Mesothelial cell of epicardium (in vitro differentiated cells): Measurements from ENCODE around the gene DCST1. TPM values are rescaled to one million over a fixed set of nuclear protein-coding genes. Genes with fewer than 3 reads are reported as not detected.

Experiments used
- DNase-seq, 2 experiments: peaks; one replicate each; pipeline ENCODE4 v3.0.0; 2021; ENCODE audit warnings: low spot score in 2 of 2; ENCODE audit not compliant: unreplicated experiment in 2 of 2
- H3K27ac Mint-ChIP-seq: 2 replicates; pipeline ENCODE4 v1.8.0; 2021; ENCODE audit warnings: mixed read lengths
- H3K27me3 Mint-ChIP-seq: 2 replicates; pipeline ENCODE4 v1.8.0; 2021; ENCODE audit warnings: low read depth, mixed read lengths
- H3K36me3 Mint-ChIP-seq: 2 replicates; pipeline ENCODE4 v1.8.0; 2021; ENCODE audit warnings: mixed read lengths
- H3K4me1 Mint-ChIP-seq: 2 replicates; pipeline ENCODE4 v1.8.0; 2021; ENCODE audit warnings: mixed read lengths
- H3K4me3 Mint-ChIP-seq: 2 replicates; pipeline ENCODE4 v1.8.0; 2021; ENCODE audit warnings: mild to moderate bottlenecking, moderate library complexity, mixed read lengths
- H3K9me3 Mint-ChIP-seq: 2 replicates; pipeline ENCODE4 v1.8.0; 2021; ENCODE audit warnings: mixed read lengths
- CTCF ChIP-seq: fragments of 200-600 bp; sonication (generic); IDR thresholded peaks from one replicate; pipeline ENCODE4 v1.5.0; 2021; ENCODE audit warnings: antibody characterized with exemption; ENCODE audit not compliant: unreplicated experiment
- total RNA-seq: library from RNA; stranded (reverse); gene quantifications from 3 replicates; pipeline ENCODE4 v1.2.1, GENCODE V29; 2021

Gene DCST1
- total RNA-seq, 1 donor from 2014 or later, result 0.58 TPM

GRCh38 chr1:155083052-155083541, 49.5 kb downstream of the DCST1 start:
- no peak for TF ChIP-seq CTCF
- Mint-ChIP-seq H3K4me3 (peak overlapping the region; percentile 55), H3K4me1 (peaks cover 48% of the 10 kb centered on the region), H3K27me3 (peaks cover 41% of the 10 kb centered on the region), H3K36me3 (no peaks in the 10 kb centered on the region), H3K9me3 (no peaks in the 10 kb centered on the region), H3K27ac (no peak overlapping the region)
- DNase-seq, result no peak

GRCh38 chr1:155083865-155084721, 50.5 kb downstream of the DCST1 start:
- no peaks in the 10 kb centered on the region for H3K36me3 Mint-ChIP-seq
- no peak for TF ChIP-seq CTCF
- no peak for DNase-seq
- H3K27me3 Mint-ChIP-seq, result peaks cover 41% of the 10 kb centered on the region
- H3K9me3 Mint-ChIP-seq, result no peaks in the 10 kb centered on the region
- H3K27ac Mint-ChIP-seq, result peak overlapping the region; percentile 98
- peaks cover 44% of the 10 kb centered on the region for H3K4me1 Mint-ChIP-seq
- peak overlapping the region; percentile 96 for H3K4me3 Mint-ChIP-seq

GRCh38 chr1:155084722-155085503, 51.3 kb downstream of the DCST1 start:
- peak overlapping the region; percentile 98 for H3K27ac Mint-ChIP-seq
- H3K36me3 Mint-ChIP-seq, result no peaks in the 10 kb centered on the region
- H3K27me3 Mint-ChIP-seq, result peaks cover 33% of the 10 kb centered on the region
- H3K4me1 Mint-ChIP-seq, result peaks cover 39% of the 10 kb centered on the region
- DNase-seq, result peak; percentile 84 to 94
- no peaks in the 10 kb centered on the region for H3K9me3 Mint-ChIP-seq
- peak; percentile 91 for TF ChIP-seq CTCF
- H3K4me3 Mint-ChIP-seq, result peak overlapping the region; percentile 96

GRCh38 chr1:155085504-155086127, 52.0 kb downstream of the DCST1 start:
- peak in 1 of 2 experiments; percentile 62 for DNase-seq
- H3K36me3 Mint-ChIP-seq, result no peaks in the 10 kb centered on the region
- H3K4me1 Mint-ChIP-seq, result peaks cover 39% of the 10 kb centered on the region
- H3K27me3 Mint-ChIP-seq, result peaks cover 33% of the 10 kb centered on the region
- H3K4me3 Mint-ChIP-seq, result peak overlapping the region; percentile 96
- H3K27ac Mint-ChIP-seq, result peak overlapping the region; percentile 98
- no peaks in the 10 kb centered on the region for H3K9me3 Mint-ChIP-seq
- TF ChIP-seq CTCF, result no peak

- peak; percentile 68 to 93 for DNase-seq
- peak; percentile 99 for TF ChIP-seq CTCF
- H3K27me3 Mint-ChIP-seq, result peaks cover 29% of the 10 kb centered on the region
These were observed 52.6 kb downstream of the DCST1 start for GRCh38 chr1:155086128-155086741.

More at GRCh38 chr1:155086128-155086741, 52.6 kb downstream of the DCST1 start:
- peak overlapping the region; percentile 34 for H3K27ac Mint-ChIP-seq
- no peaks in the 10 kb centered on the region for H3K9me3 Mint-ChIP-seq
- H3K36me3 Mint-ChIP-seq, result no peaks in the 10 kb centered on the region
- peaks cover 36% of the 10 kb centered on the region for H3K4me1 Mint-ChIP-seq
- H3K4me3 Mint-ChIP-seq, result peak overlapping the region; percentile 60
